ENCODE data around the gene UBAP2L. TPM values are rescaled to one million over a fixed set of nuclear protein-coding genes. Genes with fewer than 3 reads are reported as not detected.

Gene UBAP2L
- total RNA-seq, 1 experiment from 2014 or later, result 265 TPM

DNA sequence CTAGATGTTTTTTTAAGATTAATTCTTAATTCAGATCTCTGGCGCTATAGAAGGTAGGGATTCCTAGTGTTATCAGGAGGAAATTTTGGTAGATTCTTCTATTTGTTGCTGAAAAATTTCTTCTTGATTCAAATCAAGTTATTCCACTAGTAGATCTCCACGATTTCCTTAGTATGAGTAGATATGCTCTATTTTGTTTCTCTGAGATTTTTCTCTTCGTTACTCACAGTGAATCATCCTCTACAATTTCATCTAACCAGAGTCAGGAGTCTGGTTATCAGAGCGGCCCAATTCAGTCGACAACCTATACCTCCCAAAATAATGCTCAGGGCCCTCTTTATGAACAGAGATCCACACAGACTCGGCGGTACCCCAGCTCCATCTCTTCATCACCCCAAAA is 32.9 kb downstream of the UBAP2L start:
- Histone ChIP-seq H3K18ac (ENCODE audit: insufficient read length, low read depth, low read length) (no peak overlapping the region), H3K27ac (ENCODE audit: insufficient read length, low read depth, low read length) (no peak overlapping the region), H3K79me2 (ENCODE audit: insufficient read depth, low read length) (no peaks in the 10 kb centered on the region), H3T11ph (ENCODE audit: low read length) (no peak overlapping the region), H3K4ac (ENCODE audit: low read depth, low read length) (no peak overlapping the region), H2BK120ac (ENCODE audit: low read depth, low read length, poor library complexity, severe bottlenecking) (no peak overlapping the region), H3K56ac (ENCODE audit: insufficient read length, low read depth, low read length) (no peak overlapping the region), H3K79me1 (ENCODE audit: insufficient read depth, low read depth, low read length, poor library complexity, severe bottlenecking) (no peaks in the 10 kb centered on the region), H2BK20ac (ENCODE audit: low read depth, low read length, poor library complexity, severe bottlenecking) (no peak overlapping the region), H2BK5ac (ENCODE audit: insufficient read length, low read length) (no peak overlapping the region), H3K14ac (ENCODE audit: insufficient read depth, low read length) (no peak overlapping the region), H2BK12ac (ENCODE audit: insufficient read length, low read depth, low read length) (no peak overlapping the region), H3K4me2 (ENCODE audit: insufficient read depth, insufficient read length, low read length) (no peak overlapping the region), H4K91ac (ENCODE audit: insufficient read length, low read depth, low read length) (no peak overlapping the region), H3K9ac (ENCODE audit: extremely low read depth, insufficient read length, low read length) (no peak overlapping the region), H3K23me2 (ENCODE audit: insufficient read length, low read depth, low read length, poor library complexity, severe bottlenecking) (no peaks in the 10 kb centered on the region), H3K27me3 (ENCODE audit: insufficient read depth, low read length) (no peaks in the 10 kb centered on the region), H3K23ac (ENCODE audit: insufficient read length, low read depth, low read length) (no peak overlapping the region), H2AFZ (ENCODE audit: low read length) (no peak overlapping the region), H2BK15ac (ENCODE audit: low read depth, low read length) (no peak overlapping the region), H3K9me3 (ENCODE audit: control insufficient read depth, low read depth, low read length) (no peaks in the 10 kb centered on the region), H2AK5ac (ENCODE audit: insufficient read length, low read length) (no peak overlapping the region), H4K5ac (ENCODE audit: insufficient read length, low read depth, low read length) (no peak overlapping the region), H3K4me1 (ENCODE audit: insufficient read depth, low read length) (no peaks in the 10 kb centered on the region), H4K8ac (replicated peaks; ENCODE audit: insufficient read length, low read depth, low read length) (no peak overlapping the region), H4K20me1 (ENCODE audit: control insufficient read depth, insufficient read depth, insufficient read length) (no peaks in the 10 kb centered on the region)
- Mint-ChIP-seq H3K27ac (no peak overlapping the region), H3K27me3 (ENCODE audit: low read depth) (no peaks in the 10 kb centered on the region; the same call in 1 of the 2 replicates), H3K4me1 (no peaks in the 10 kb centered on the region), H3K9me3 (no peaks in the 10 kb centered on the region), H3K4me3 (no peak overlapping the region), H3K36me3 (ENCODE audit: insufficient read depth in 1 of 3, low read depth in 3 of 3) (peaks cover 62 to 98% (median 84%) of the 10 kb centered on the region in 3 experiments; a peak in 6 of 7 replicates)
- WGBS (ENCODE audit: extremely low coverage, insufficient read length, low lambda C conversion rate), result no CpG with 5 or more reads among the region's 7 CpGs
- no peak for TF ChIP-seq CTCF (conservative IDR thresholded peaks at IDR 0.05)
- DNase-seq, result no peak

All from H9 (cell line).